GM21619 (cell line): ENCODE measurements around the gene ACP6.
"Not testable (repeated sequence)": the region's sequence is repeated elsewhere in the genome, so short reads cannot be mapped to it uniquely, and the experiment has no call there.

Experiments
- ATAC-seq: cut with Tn5 transposase; IDR thresholded peaks from one replicate; pipeline ENCODE4 v1.9.1; 2021; ENCODE audit not compliant: unreplicated experiment

Gene ACP6

GRCh38 chr1:147670319-147671001 is at the start of gene ACP6:
ACP6 (minus strand) TSS chr1:147670524; CDS start chr1:147670048, 476 bp downstream.
- ATAC-seq, result peak; percentile 96

- ATAC-seq, result no peak
Observed at GRCh38 chr1:147719711-147720225, 49.4 kb upstream of the ACP6 start.

- ATAC-seq, result no peak
Observed at GRCh38 chr1:147719029-147719698, 48.8 kb upstream of the ACP6 start.

- ATAC-seq, result no peak
Observed at GRCh38 chr1:147717706-147718097, 47.4 kb upstream of the ACP6 start.

GRCh38 chr1:147717051-147717705 is 46.9 kb upstream of the ACP6 start:
- no peak for ATAC-seq

- ATAC-seq, result no peak
Observed at GRCh38 chr1:147712605-147713004, 42.3 kb upstream of the ACP6 start.

GRCh38 chr1:147700042-147701006 is 30.0 kb upstream of the ACP6 start:
- no peak for ATAC-seq

- ATAC-seq, result no peak
Observed at GRCh38 chr1:147699686-147700041, 29.3 kb upstream of the ACP6 start.

GRCh38 chr1:147683163-147683763 is 12.9 kb upstream of the ACP6 start:
- ATAC-seq, result no peak

- ATAC-seq, result not testable (repeated sequence)
Observed at GRCh38 chr1:147680608-147681235, 10.4 kb upstream of the ACP6 start.

- not testable (repeated sequence) for ATAC-seq
Observed at GRCh38 chr1:147677681-147678080, 7.4 kb upstream of the ACP6 start.

GRCh38 chr1:147676311-147677085 is 6.2 kb upstream of the ACP6 start:
- ATAC-seq, result no peak

- ATAC-seq, result no peak
Observed at GRCh38 chr1:147673816-147674215, 3.5 kb upstream of the ACP6 start.

GRCh38 chr1:147673406-147673805 is 3.1 kb upstream of the ACP6 start:
- ATAC-seq, result no peak

- peak; percentile 36 for ATAC-seq
Observed at GRCh38 chr1:147669469-147670318, 630 bp downstream of the ACP6 start.

GRCh38 chr1:147665521-147665920 is 4.8 kb downstream of the ACP6 start:
- no peak for ATAC-seq

- ATAC-seq, result no peak
Observed at GRCh38 chr1:147664206-147664605, 6.1 kb downstream of the ACP6 start.

GRCh38 chr1:147654511-147654910 is 15.8 kb downstream of the ACP6 start:
- ATAC-seq, result no peak
